ENCODE data around the gene ZIC4.

- TF ChIP-seq POLR2AphosphoS5 (IDR thresholded peaks at IDR 0.05; ENCODE audit: low read depth, low read length), result no peak
- no peak for TF ChIP-seq SIN3A (IDR thresholded peaks at IDR 0.05; ENCODE audit: borderline replicate concordance, insufficient read depth, low read length)
- no peak for TF ChIP-seq TAF1 (IDR thresholded peaks at IDR 0.05; ENCODE audit: borderline replicate concordance, insufficient read depth, low read length)
- no peak for TF ChIP-seq REST (IDR thresholded peaks at IDR 0.05; ENCODE audit: insufficient read depth in 1 of 2, low read depth in 2 of 2, low read length in 2 of 2)
These were observed 10.6 kb upstream of the ZIC4 start for GRCh38 chr3:147416931-147417330.
